SK-N-MC (cell line): ENCODE data around the gene CAMK1D.

Experiments used
- EZH2 ChIP-seq: fragments of 200-600 bp; sonication (generic); IDR thresholded peaks from one replicate; pipeline ENCODE4 v1.6.1; 2017; ENCODE audit warnings: antibody characterized with exemption
- FOXP2 ChIP-seq: optimal IDR thresholded peaks from 2 replicates; pipeline ENCODE3; 2011; ENCODE audit warnings: mild to moderate bottlenecking, moderate library complexity; ENCODE audit not compliant: insufficient read depth; ENCODE audit errors: extremely low read length, control extremely low read depth
- POLR2AphosphoS5 ChIP-seq: IDR thresholded peaks from 2 replicates; pipeline ENCODE4 v1.6.1; 2012; ENCODE audit warnings: mild to moderate bottlenecking, low read depth, low read length, borderline replicate concordance

- no peak for TF ChIP-seq POLR2AphosphoS5
- no peak for TF ChIP-seq EZH2
- no peak for TF ChIP-seq FOXP2
Measured at GRCh38 chr10:12597176-12597575, 247.8 kb downstream of the CAMK1D start.
